MCF 10A (cell line): ENCODE results near the gene CFAP77. TPM values are rescaled to one million over a fixed set of nuclear protein-coding genes. Genes with fewer than 3 reads are reported as not detected.

Experiments used
- BruUV-seq: library from RNA; stranded (reverse); fragments of 400-500 nt; replicated peaks from 2 replicates; lab custom pipeline; 2021; lab: Mats Ljungman, UMichigan
- CTCF ChIA-PET: fragments of 300-600 bp; sonication (Branson Sonifier 250); formaldehyde crosslinking; extraction: SDS; loops from one replicate; lab custom pipeline; 2021; ENCODE audit warnings: antibody characterized with exemption, inconsistent platforms; lab: Yijun Ruan, JAX
- POLR2A ChIA-PET: fragments of 300-600, 350-650 bp; sonication (Branson Sonifier 250); formaldehyde crosslinking; extraction: SDS; loops from one replicate; lab custom pipeline; 2020; ENCODE audit warnings: antibody characterized with exemption, inconsistent platforms; lab: Yijun Ruan, JAX
- DNase-seq: peaks from one replicate; pipeline ENCODE4 v3.0.0-alpha.2; 2018; ENCODE audit not compliant: unreplicated experiment
- H3K27ac Mint-ChIP-seq: one replicate; pipeline ENCODE4 v1.8.0; 2022; ENCODE audit warnings: mild to moderate bottlenecking, low read depth, mixed read lengths; ENCODE audit not compliant: unreplicated experiment
- H3K27me3 Mint-ChIP-seq: one replicate; pipeline ENCODE4 v1.8.0; 2022; ENCODE audit warnings: mixed read lengths; ENCODE audit not compliant: insufficient read depth, unreplicated experiment
- H3K36me3 Mint-ChIP-seq: one replicate; pipeline ENCODE4 v1.8.0; 2022; ENCODE audit warnings: mild to moderate bottlenecking, moderate library complexity, mixed read lengths; ENCODE audit not compliant: insufficient read depth, unreplicated experiment
- H3K4me1 Mint-ChIP-seq: one replicate; pipeline ENCODE4 v1.8.0; 2022; ENCODE audit warnings: mixed read lengths; ENCODE audit not compliant: insufficient read depth, unreplicated experiment
- H3K4me3 Mint-ChIP-seq: one replicate; pipeline ENCODE4 v1.8.0; 2022; ENCODE audit warnings: mild to moderate bottlenecking, moderate library complexity, mixed read lengths; ENCODE audit not compliant: unreplicated experiment
- H3K9me3 Mint-ChIP-seq: one replicate; pipeline ENCODE4 v1.8.0; 2022; ENCODE audit warnings: mixed read lengths; ENCODE audit not compliant: unreplicated experiment
- intact Hi-C: fragments of 100-400 bp; cut with micrococcal nuclease; formaldehyde crosslinking; loops from 2 replicates; pipeline ENCODE4 v1.14.1; 2022
- total RNA-seq: library from RNA; stranded (reverse); gene quantifications from 2 replicates; pipeline ENCODE4 v1.2.3, GENCODE V29; 2022
- TF ChIP-seq, protein P1 (sequence below): fragments of 200-600 bp; IDR thresholded peaks from one replicate; pipeline ENCODE4 v1.8.0; 2022; ENCODE audit warnings: antibody characterized with exemption, mild to moderate bottlenecking; ENCODE audit not compliant: unreplicated experiment

The CFAP77 gene
- total RNA-seq, 1 experiment from 2014 or later: not detected

GRCh38 chr9:132547976-132548730, 138.1 kb downstream of the CFAP77 start:
- intact Hi-C loops: no loop called here
- TF ChIP-seq, protein P1, sequence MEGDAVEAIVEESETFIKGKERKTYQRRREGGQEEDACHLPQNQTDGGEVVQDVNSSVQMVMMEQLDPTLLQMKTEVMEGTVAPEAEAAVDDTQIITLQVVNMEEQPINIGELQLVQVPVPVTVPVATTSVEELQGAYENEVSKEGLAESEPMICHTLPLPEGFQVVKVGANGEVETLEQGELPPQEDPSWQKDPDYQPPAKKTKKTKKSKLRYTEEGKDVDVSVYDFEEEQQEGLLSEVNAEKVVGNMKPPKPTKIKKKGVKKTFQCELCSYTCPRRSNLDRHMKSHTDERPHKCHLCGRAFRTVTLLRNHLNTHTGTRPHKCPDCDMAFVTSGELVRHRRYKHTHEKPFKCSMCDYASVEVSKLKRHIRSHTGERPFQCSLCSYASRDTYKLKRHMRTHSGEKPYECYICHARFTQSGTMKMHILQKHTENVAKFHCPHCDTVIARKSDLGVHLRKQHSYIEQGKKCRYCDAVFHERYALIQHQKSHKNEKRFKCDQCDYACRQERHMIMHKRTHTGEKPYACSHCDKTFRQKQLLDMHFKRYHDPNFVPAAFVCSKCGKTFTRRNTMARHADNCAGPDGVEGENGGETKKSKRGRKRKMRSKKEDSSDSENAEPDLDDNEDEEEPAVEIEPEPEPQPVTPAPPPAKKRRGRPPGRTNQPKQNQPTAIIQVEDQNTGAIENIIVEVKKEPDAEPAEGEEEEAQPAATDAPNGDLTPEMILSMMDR: no peak

GRCh38 chr9:132548751-132549640, 139.0 kb downstream of the CFAP77 start:
- H3K27ac Mint-ChIP-seq: no peak overlapping the region
- no peaks in the 10 kb centered on the region for H3K4me1 Mint-ChIP-seq
- DNase-seq: no peak
- no peaks in the 10 kb centered on the region for H3K9me3 Mint-ChIP-seq
- intact Hi-C loops: no loop called here
- ChIA-PET CTCF (interaction anchor here (0.6 to 0.9 kb wide), 3 partner anchors 23 to 284 kb away, joined by 3 to 4 read pairs (median 3); no protein-coding TSS in a partner anchor), POLR2A (no interaction called here)
- BruUV-seq: no TSS peak
- H3K4me3 Mint-ChIP-seq: no peak overlapping the region
- peaks cover 65% of the 10 kb centered on the region for H3K27me3 Mint-ChIP-seq
- TF ChIP-seq, protein P1: no peak
- no peaks in the 10 kb centered on the region for H3K36me3 Mint-ChIP-seq

More at GRCh38 chr9:132547976-132548730, 138.1 kb downstream of the CFAP77 start:
- Mint-ChIP-seq H3K9me3 (no peaks in the 10 kb centered on the region), H3K4me3 (no peak overlapping the region), H3K4me1 (no peaks in the 10 kb centered on the region), H3K36me3 (no peaks in the 10 kb centered on the region), H3K27ac (no peak overlapping the region), H3K27me3 (peaks cover 65% of the 10 kb centered on the region)
- ChIA-PET CTCF (interaction anchor here (0.6 kb wide), 1 partner anchor 285 kb away, joined by 4 read pairs; no protein-coding TSS in a partner anchor), POLR2A (no interaction called here)
- no TSS peak for BruUV-seq
- no peak for DNase-seq

GRCh38 chr9:132551556-132551955, 141.5 kb downstream of the CFAP77 start:
- DNase-seq: no peak
- CTCF ChIA-PET: no interaction called here
- Mint-ChIP-seq H3K4me1 (no peaks in the 10 kb centered on the region), H3K4me3 (no peak overlapping the region), H3K9me3 (no peaks in the 10 kb centered on the region), H3K27me3 (peaks cover 76% of the 10 kb centered on the region), H3K27ac (no peak overlapping the region), H3K36me3 (no peaks in the 10 kb centered on the region)
- TF ChIP-seq, protein P1: no peak
- POLR2A ChIA-PET: interaction anchor here (0.7 kb wide), 1 partner anchor 15 kb away, joined by 3 read pairs; no protein-coding TSS in a partner anchor
- intact Hi-C loops: no loop called here
- no TSS peak for BruUV-seq

DNA sequence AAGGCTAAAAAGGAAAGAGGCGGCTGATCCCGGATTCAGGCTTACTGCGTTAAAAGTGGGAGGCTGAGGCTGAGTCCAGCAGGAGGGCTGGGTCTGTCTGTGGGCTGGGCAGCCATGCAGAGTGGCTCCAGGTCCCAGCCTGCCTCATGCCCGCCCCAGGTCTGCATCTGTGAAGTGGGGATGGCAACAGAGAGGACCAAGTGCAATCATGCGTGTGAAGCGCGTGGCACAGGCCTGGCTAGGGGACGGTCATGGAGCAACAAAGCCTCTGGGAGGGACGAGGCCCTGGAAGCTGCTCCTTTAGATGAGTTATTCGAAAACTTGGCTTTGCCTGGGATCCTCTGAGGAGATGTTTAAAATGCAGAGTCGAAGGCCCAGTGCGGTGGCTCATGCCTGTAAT, 142.0 kb downstream of the CFAP77 start:
- TF ChIP-seq, protein P1: no peak
- ChIA-PET CTCF (no interaction called here), POLR2A (no interaction called here)
- Mint-ChIP-seq H3K4me3 (no peak overlapping the region), H3K36me3 (no peaks in the 10 kb centered on the region), H3K4me1 (no peaks in the 10 kb centered on the region), H3K9me3 (no peaks in the 10 kb centered on the region), H3K27ac (no peak overlapping the region), H3K27me3 (peaks cover 81% of the 10 kb centered on the region)
- intact Hi-C loops: no loop called here
- no peak for DNase-seq
- BruUV-seq: no TSS peak
